WTC11 (cell line): ENCODE data around the gene CAPN3. TPM values are rescaled to one million over a fixed set of nuclear protein-coding genes. Genes with fewer than 3 reads are reported as not detected.

ENCODE experiments used
- ATAC-seq: fragments of 200-7000 bp; cut with Tn5 transposase; 2 replicates; pipeline ENCODE4 v1.10.0; 2021; ENCODE audit warnings: mild to moderate bottlenecking, moderate library complexity
- CTCF ChIA-PET: fragments of 300-600 bp; sonication (Branson Sonifier 250); formaldehyde crosslinking; loops from one replicate; lab custom pipeline; 2021; ENCODE audit warnings: antibody characterized with exemption; lab: Charles Lee
- POLR2A ChIA-PET: fragments of 350-600 bp; sonication (Branson Sonifier 250); formaldehyde crosslinking; loops from one replicate; lab custom pipeline; 2021; ENCODE audit warnings: antibody characterized with exemption; lab: Charles Lee
- DNase-seq: peaks from one replicate; pipeline ENCODE4 v3.0.0; 2021; ENCODE audit warnings: low spot score
- H3K27ac Mint-ChIP-seq: 2 replicates; pipeline ENCODE4 v1.8.0; 2021; ENCODE audit warnings: mixed read lengths
- H3K27me3 Mint-ChIP-seq: 2 replicates; pipeline ENCODE4 v1.8.0; 2021; ENCODE audit warnings: low read depth, mild to moderate bottlenecking, moderate library complexity, mixed read lengths
- H3K36me3 Mint-ChIP-seq: 2 replicates; pipeline ENCODE4 v1.8.0; 2021; ENCODE audit warnings: mixed read lengths
- H3K4me1 Mint-ChIP-seq: 2 replicates; pipeline ENCODE4 v1.8.0; 2022; ENCODE audit warnings: mixed read lengths
- H3K4me3 Mint-ChIP-seq: 2 replicates; pipeline ENCODE4 v1.8.0; 2021; ENCODE audit warnings: mild to moderate bottlenecking, moderate library complexity, mixed read lengths
- H3K9me3 Mint-ChIP-seq: 2 replicates; pipeline ENCODE4 v1.8.0; 2021; ENCODE audit warnings: mixed read lengths
- ARID4B ChIP-seq: sonication (generic); formaldehyde crosslinking; IDR thresholded peaks from 2 replicates; pipeline ENCODE4 v1.8.0; 2023; ENCODE audit warnings: missing genetic modification reagents, mild to moderate bottlenecking, borderline replicate concordance
- ATF3 ChIP-seq: sonication (generic); formaldehyde crosslinking; conservative IDR thresholded peaks from 2 replicates; pipeline ENCODE4 v1.8.1; 2022; ENCODE audit warnings: mild to moderate bottlenecking, missing genetic modification reagents
- ATF6 ChIP-seq: sonication (generic); formaldehyde crosslinking; IDR thresholded peaks from 2 replicates; pipeline ENCODE4 v1.8.1; 2023; ENCODE audit warnings: mild to moderate bottlenecking, missing genetic modification reagents
- CTCF ChIP-seq: fragments of 200-600 bp; IDR thresholded peaks from 2 replicates; pipeline ENCODE4 v1.8.0; 2022; ENCODE audit warnings: antibody characterized with exemption
- E2F1 ChIP-seq: sonication (generic); formaldehyde crosslinking; IDR thresholded peaks from 2 replicates; pipeline ENCODE4 v1.8.0; 2022; ENCODE audit warnings: mild to moderate bottlenecking, missing genetic modification reagents
- E2F5 ChIP-seq: sonication (generic); formaldehyde crosslinking; IDR thresholded peaks from 2 replicates; pipeline ENCODE4 v1.8.1; 2022; ENCODE audit warnings: mild to moderate bottlenecking, moderate library complexity, missing genetic modification reagents
- ERG ChIP-seq: fragments of 250-450 bp; sonication (Bioruptor Pico); IDR thresholded peaks from 2 replicates; pipeline ENCODE4 v1.8.0; 2021; ENCODE audit warnings: mild to moderate bottlenecking
- IRF1 ChIP-seq: sonication (generic); formaldehyde crosslinking; IDR thresholded peaks from 2 replicates; pipeline ENCODE4 v1.8.0; 2023; ENCODE audit warnings: missing genetic modification reagents
- IRF2 ChIP-seq: sonication (generic); formaldehyde crosslinking; IDR thresholded peaks from 2 replicates; pipeline ENCODE4 v1.8.0; 2022; ENCODE audit warnings: low read depth, missing genetic modification reagents, borderline replicate concordance
- MXD4 ChIP-seq: fragments of 250-450 bp; sonication (Bioruptor Pico); IDR thresholded peaks from 2 replicates; pipeline ENCODE4 v1.8.0; 2021; ENCODE audit warnings: mild to moderate bottlenecking, moderate library complexity, borderline replicate concordance
- MYBL2 ChIP-seq: sonication (generic); formaldehyde crosslinking; IDR thresholded peaks from 2 replicates; pipeline ENCODE4 v1.8.1; 2023; ENCODE audit warnings: mild to moderate bottlenecking, moderate library complexity, missing genetic modification reagents
- NFE2L1 ChIP-seq: sonication (generic); formaldehyde crosslinking; IDR thresholded peaks from 2 replicates; pipeline ENCODE4 v1.8.1; 2023; ENCODE audit warnings: missing genetic modification reagents
- SOX15 ChIP-seq: fragments of 250-450 bp; sonication (Bioruptor Pico); IDR thresholded peaks from 2 replicates; pipeline ENCODE4 v1.9.0; 2021; ENCODE audit warnings: mild to moderate bottlenecking
- USF1 ChIP-seq: sonication (generic); formaldehyde crosslinking; IDR thresholded peaks from 2 replicates; pipeline ENCODE4 v1.8.0; 2022; ENCODE audit warnings: mild to moderate bottlenecking, missing genetic modification reagents
- ZNF219 ChIP-seq: sonication (generic); formaldehyde crosslinking; IDR thresholded peaks from 2 replicates; pipeline ENCODE4 v1.8.0; 2023; ENCODE audit warnings: missing genetic modification reagents, mild to moderate bottlenecking, borderline replicate concordance
- ZNF317 ChIP-seq: sonication (generic); formaldehyde crosslinking; IDR thresholded peaks from 2 replicates; pipeline ENCODE4 v1.8.1; 2023; ENCODE audit warnings: low read depth, mild to moderate bottlenecking, moderate library complexity, missing genetic modification reagents, borderline replicate concordance
- ZNF425 ChIP-seq: fragments of 250-450 bp; sonication (Bioruptor Pico); conservative IDR thresholded peaks from 2 replicates; pipeline ENCODE4 v1.9.0; 2021; ENCODE audit warnings: mild to moderate bottlenecking
- total RNA-seq: library from RNA; stranded (reverse); gene quantifications from 3 replicates; pipeline ENCODE4 v1.2.3, GENCODE V29; 2021

Gene CAPN3
- total RNA-seq, 1 experiment from 2014 or later: 0.70 TPM

- TF ChIP-seq IRF1 (no peak), ATF3 (CRISPR knock-in tag) (no peak), USF1 (CRISPR knock-in tag) (no peak)
Observed at GRCh38 chr15:42329161-42329560, 30.1 kb upstream of the CAPN3 start (continued).

- Mint-ChIP-seq H3K9me3 (peaks cover 5% of the 10 kb centered on the region), H3K36me3 (peaks cover 8% of the 10 kb centered on the region), H3K4me3 (no peak overlapping the region), H3K27me3 (no peaks in the 10 kb centered on the region), H3K27ac (no peak overlapping the region), H3K4me1 (no peaks in the 10 kb centered on the region)
- no peak for ATAC-seq
- no peak for TF ChIP-seq IRF2 (CRISPR knock-in tag)
- TF ChIP-seq ZNF425 (CRISPR knock-in tag): no peak
- TF ChIP-seq NFE2L1: no peak
- no peak for TF ChIP-seq E2F5 (CRISPR knock-in tag)
- no peak for TF ChIP-seq MYBL2 (CRISPR knock-in tag)
- no peak for TF ChIP-seq CTCF
- no peak for TF ChIP-seq SOX15 (CRISPR knock-in tag)
- TF ChIP-seq ZNF219 (CRISPR knock-in tag): no peak
- CTCF ChIA-PET: interaction anchor here (0.6 kb wide), 1 partner anchor 21 kb away, joined by 3 read pairs; no protein-coding TSS in a partner anchor
- DNase-seq: no peak
- POLR2A ChIA-PET: no interaction called here
Observed at GRCh38 chr15:42329992-42330391, 29.3 kb upstream of the CAPN3 start.

GRCh38 chr15:42331235-42331634 is 28.1 kb upstream of the CAPN3 start:
- Mint-ChIP-seq H3K27ac (no peak overlapping the region), H3K9me3 (peaks cover 16% of the 10 kb centered on the region), H3K4me1 (no peaks in the 10 kb centered on the region), H3K27me3 (no peaks in the 10 kb centered on the region), H3K4me3 (no peak overlapping the region), H3K36me3 (peaks cover 18% of the 10 kb centered on the region)
- POLR2A ChIA-PET: no interaction called here
- DNase-seq (no peak), ATAC-seq (no peak)
- CTCF ChIA-PET: no interaction called here
- TF ChIP-seq ZNF317 (CRISPR knock-in tag): no peak
- no peak for TF ChIP-seq E2F1 (CRISPR knock-in tag)
- no peak for TF ChIP-seq ERG (CRISPR knock-in tag)
- TF ChIP-seq ATF6 (CRISPR knock-in tag): no peak
- TF ChIP-seq MXD4 (CRISPR knock-in tag): no peak
- no peak for TF ChIP-seq ARID4B
